Renal cortical epithelial cell (primary cell): ENCODE results near the gene SLC12A4. TPM values are rescaled to one million over a fixed set of nuclear protein-coding genes. Genes with fewer than 3 reads are reported as not detected.
"Not testable (repeated sequence)": the region's sequence is repeated elsewhere in the genome, so short reads cannot be mapped to it uniquely, and the experiment has no call there.

Source experiments
- DNase-seq: peaks from one replicate; pipeline ENCODE4 v3.0.0-alpha.2; 2011; ENCODE audit warnings: low read depth
- total RNA-seq: library from RNA; depleted of rRNA; stranded (reverse); fragments of >200 nt; gene quantifications from 2 replicates; pipeline ENCODE4 v1.2.3, GENCODE V29; 2014

The SLC12A4 gene
- total RNA-seq, 1 donor from 2014 or later = 104 TPM

DNA sequence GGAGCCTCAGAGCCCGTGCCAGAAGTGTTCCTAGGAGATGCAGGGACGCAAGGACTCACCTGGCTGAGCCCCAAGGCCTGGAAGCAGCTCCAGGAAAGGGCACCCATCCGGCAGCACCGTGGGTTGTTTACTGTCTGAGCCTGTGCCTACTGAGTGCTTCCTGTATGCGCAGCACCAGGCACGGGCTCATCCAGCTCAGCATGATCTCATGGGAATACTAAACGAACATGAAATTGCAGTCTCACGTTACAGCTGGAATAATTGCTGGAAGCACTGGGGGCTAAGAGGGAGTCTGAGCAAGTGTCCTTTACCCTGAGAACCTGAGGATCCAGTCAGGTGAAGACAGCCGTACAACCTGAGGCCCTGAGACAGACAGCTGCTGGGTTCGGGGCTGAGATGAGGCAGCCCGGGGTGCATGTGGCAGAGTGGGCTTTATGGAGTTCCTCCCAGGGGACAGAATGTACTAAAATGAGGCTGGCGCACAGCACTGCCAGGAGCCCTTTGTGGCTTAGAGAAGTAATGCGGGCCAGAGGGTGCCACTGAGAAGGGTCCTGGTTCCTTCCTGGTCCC, 42.2 kb downstream of the SLC12A4 start:
- no peak for DNase-seq

DNA sequence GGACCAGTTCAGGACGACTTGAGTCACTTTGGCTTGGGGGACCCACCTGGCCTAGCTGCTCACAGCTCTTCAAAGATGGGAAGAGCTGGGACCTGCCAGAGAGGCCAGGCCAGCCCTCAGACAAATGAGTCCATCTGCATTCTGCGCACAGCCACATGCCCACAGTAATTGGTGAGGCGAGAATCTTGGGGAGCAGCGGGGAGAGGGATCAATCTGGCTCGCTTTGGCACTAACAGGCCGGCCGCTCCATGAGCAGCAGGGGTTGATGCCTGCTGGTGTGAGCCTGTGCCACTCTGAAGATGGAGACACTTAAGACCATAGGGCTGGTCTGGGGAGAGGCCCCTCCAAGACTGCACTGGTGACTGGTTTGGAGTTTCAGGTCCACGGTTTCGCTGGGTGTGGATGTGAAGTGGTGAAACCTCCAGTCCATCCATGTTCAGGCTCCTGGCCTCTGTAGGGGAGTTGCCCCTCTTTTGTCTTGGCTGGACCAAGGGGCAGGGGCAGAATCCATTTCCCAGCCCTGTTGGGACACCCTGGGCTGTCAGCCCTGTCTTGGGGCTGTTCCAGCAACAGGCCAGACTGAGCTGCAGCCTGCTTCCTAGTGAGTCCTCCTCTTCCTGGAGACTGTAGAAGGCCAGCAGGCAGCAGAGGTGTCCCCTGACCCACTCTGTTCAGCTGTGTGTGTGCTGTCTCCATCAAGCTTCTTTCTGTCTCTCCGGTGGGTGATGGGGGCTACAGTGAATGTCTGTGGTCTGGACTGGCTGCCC, 44.1 kb downstream of the SLC12A4 start:
- no peak for DNase-seq

DNA sequence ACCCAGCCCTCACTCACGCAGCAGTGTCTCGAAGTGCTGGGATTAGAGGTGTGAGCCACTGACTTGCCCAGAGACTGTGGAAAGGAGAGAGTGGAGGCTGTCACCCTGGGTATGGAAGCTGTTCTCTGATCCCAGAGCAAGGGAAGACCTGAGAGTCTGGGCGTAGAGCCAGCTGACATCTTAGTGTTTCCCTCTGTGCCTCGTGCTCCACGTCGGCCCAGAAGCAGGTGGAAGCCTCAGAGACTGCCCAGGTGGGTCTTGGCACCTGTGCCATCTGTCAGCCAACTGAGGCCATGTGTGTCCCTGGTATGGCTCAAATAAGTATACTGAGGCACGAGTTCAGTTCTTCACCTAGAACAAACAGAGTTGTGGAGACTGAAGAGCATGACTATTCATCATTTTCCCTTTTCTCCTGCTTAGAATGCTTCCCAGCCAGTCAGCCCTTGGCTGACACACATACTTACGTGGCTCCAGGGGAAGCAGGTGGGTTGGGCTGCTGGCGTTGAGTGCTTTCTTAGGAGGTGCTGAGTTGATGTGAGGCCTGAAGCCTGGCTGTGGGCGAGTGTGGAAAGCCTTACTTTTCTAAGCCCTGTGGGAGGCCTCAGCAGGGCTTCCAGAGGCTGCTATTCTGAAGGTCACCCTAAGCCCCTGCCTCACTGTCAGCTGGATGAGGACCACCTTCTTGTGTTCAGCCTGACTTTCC, 44.9 kb downstream of the SLC12A4 start:
- no peak for DNase-seq

DNA sequence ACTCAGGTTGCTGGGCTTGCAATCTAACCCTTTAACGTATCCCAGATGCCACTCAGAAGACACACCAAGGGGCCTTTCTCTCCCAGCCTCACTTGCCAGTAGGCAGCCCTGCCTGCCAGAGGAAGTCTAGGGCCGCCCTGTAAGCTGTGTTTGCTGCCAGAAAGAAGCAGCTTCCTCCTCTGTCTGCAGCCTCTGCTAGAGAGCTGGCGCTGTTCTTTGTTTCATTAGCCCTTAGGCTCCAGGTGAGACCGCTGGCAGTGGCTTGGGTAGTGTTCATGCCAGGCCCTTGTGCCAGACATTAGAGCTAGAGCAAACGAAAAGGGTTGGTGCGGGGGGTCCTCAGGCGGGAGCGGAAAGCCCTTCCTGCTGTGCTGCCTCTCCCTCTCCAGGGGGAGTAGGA, 45.7 kb downstream of the SLC12A4 start:
- no peak for DNase-seq

DNA sequence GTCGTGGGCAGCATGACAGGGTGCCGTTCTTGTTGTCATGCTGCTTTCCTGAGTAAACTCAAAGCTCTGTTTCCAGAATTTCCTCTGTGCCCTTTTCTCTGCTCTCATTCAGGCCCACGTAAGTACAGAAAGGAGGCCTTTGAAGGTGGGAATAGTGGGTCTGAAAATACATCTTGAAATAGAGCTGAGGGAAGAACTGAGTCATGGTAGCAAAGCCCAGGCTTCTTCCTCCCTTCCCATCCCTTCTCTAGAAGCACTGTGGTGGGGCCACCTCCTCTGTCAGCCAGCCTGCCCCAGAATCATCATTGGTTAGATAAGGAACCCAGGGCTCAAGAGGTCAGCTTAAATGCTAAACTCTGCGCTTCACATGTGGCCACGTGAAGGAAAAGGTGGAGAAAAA, 46.2 kb downstream of the SLC12A4 start:
- DNase-seq = no peak

DNA sequence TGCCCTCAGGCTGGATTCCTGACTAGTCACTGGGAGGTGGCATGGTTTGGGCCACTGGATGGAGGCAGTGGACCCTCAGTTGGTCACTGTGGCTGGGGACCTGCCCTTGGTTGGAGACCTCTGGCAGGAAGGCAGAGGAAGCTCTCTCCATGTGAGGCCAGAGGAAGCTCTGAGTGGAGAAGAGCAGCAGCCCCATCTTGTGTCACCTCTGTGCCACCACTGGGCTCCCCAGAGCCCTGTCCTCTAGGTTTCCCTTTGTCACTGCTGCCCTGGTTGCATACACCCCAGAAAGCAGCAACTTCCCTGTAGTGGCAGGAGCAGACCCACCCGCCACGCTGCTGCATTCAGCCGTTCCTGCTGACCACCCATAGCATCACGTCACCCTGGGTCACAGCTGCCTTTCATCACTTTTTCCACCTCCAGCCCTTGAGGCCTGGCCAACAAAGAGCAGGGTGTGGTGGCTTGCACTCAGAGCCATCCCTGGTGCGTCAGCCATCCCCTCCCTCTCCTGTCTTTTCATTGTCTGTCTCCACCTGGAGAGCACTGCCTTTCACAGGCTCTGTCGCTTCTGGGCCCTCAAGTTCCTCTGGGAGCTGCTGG, 48.7 kb downstream of the SLC12A4 start:
- no peak for DNase-seq

DNA sequence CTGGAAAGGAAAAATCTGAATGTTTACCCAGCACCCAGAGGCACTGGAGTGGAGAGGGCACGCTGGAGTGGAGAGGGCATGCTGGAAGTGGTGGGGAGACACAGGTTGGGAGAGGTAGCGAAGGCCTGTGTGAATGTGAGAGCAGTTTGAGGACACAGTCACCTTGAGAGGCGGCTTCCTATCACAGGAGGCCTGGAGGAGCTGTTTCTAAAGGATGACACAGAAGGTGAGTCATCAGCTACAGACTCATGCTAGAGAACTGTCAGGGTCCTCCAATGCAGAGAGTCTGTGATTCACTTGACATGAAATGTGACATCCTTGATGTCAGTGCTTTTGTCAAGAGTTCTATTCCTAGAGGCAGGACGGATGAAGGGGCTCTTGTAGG, 50.6 kb downstream of the SLC12A4 start:
- DNase-seq = peak; percentile 84

DNA sequence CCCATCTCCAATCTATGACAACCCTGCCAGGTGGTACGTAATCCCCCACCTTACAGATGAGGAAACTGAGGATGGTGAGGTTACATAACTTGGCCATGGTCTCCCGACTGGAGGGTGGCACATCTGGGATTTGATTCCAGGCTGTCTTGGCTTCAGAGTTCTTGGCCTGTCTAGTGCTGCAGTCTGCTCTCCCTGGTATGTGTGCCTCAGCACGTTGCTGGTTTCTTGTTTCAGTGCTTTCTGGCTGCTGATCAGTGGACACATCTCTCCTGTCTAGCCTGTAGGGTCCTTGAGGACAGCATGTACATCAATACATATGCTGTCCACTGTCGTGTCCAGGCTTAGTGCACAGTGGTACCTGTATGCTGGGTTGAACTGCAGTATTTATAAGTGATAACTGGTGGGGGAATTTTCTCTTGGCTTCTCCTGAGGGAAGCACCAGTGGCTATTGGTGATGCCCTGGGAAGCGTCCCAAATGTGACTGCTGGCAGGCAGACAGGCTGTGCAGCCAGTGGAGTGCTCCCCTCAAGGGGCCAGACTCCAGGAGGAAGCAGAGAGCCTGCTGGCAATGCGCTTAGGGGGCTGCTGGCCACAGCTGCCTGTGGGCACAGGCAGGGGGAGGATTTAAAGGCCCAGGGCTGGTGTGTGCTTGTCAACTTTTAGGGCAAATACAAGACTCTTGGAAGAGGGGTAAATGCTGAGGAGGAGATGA, 51.1 kb downstream of the SLC12A4 start:
- no peak for DNase-seq

DNA sequence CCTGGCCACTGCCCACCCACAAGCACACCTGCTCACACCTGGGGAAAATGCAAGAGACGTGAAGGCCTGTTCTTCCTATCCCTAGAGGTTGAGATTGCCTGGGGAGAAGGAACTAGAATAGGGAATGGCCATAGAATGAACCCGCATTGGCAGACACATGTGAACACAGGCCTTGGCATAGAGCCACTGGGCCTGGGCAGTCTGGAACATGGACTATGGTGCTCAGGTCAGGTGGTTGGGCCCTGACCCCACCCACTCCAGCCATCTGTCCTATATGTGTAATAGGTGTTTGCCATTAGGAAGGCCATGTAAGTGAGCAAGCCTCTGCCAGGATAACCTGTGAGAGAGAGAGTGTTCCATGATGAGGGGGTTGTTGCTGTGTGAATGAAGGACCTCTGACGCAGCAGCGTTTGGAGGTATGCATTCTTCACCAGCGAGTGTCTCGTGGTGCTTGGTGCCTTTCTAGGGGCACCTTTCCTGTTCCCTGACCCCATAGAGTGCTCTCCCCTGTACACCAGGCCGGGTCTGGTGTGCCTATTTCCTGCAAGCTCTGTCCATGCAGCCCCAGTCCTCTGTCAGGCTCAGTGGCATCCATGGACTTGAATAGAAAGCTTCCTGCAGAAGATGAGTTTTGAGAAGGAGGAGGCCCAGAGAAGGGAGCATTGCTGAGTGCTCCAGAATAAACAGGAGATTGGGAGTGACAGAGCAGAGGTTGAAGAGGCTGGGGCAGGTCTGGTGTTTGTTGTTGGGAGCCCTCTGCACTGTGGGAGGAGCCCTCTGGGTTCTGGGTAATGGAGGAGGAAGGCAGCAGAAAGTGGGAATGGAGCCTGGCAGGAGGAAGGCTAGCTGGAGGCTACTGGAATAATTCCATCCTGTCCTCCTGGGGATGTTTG, 52.4 kb downstream of the SLC12A4 start:
- DNase-seq = no peak

DNA sequence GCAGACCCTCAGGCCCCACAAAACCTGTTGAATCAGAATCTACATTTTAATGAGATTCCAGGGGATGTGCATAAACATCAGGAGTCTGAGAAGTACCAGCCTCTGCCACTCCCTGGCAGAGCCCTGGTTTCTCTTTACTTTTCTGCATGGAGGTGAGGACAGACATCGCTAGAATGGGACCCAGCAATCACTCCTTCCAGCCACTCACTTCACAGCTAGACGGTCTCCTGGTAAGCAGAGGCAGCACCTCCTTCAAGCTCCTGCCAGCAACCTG, 53.0 kb downstream of the SLC12A4 start:
- not testable (repeated sequence) for DNase-seq

DNA sequence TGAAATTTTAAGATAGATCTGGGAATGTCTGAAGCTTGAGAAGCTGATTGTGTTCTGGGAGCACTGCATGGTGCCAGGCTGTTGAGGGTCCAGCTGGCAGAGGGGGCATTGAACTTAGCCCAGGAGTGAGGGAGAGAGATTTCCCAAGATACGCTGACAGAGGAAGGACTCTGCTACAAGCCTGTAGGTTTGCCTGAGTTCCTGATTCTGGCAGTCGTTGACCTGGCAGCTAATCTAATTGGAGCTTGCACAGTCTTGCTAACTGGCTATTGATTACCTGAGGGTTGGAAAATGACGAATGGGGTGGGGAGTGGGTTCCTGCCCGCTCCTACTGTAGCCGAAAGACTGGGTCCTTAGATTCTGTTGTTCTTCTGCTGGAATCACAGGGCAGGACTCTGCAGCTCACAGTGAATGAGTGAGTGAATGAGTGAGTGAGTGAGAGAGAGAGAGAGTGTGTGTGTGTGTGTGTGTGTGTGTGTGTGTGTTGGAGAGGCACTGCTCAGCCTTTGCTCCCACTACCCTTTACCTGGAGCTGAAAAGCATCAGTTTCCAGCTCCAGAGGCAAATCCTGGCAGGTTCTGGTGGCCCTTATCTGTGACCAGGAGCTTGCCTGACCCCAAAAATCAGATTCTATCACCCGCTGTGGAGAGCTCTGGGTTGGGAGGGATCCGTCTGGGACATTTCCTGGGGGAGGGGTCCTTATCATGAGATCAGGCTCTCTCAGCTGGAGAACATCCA, 53.5 kb downstream of the SLC12A4 start:
- DNase-seq = no peak

DNA sequence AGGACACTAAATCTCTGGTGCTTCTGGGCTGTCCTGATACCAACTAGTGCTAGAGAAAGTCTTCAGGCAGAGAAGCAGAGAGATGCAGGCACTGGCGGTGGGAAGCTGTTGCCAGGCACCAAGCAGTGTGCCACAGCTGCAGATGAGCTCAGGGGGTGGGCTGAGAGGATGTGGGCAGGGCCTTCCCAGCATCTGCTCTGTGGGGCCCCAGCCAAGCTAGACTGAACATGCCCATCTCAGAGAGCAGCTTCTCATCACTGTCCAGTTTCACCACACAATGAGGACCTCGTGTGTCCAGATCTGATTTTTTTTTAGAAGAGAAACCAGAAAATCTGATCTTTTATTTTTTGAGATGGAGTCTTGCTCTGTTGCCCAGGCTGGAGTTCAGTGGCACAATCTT, 58.3 kb downstream of the SLC12A4 start:
- no peak for DNase-seq

DNA sequence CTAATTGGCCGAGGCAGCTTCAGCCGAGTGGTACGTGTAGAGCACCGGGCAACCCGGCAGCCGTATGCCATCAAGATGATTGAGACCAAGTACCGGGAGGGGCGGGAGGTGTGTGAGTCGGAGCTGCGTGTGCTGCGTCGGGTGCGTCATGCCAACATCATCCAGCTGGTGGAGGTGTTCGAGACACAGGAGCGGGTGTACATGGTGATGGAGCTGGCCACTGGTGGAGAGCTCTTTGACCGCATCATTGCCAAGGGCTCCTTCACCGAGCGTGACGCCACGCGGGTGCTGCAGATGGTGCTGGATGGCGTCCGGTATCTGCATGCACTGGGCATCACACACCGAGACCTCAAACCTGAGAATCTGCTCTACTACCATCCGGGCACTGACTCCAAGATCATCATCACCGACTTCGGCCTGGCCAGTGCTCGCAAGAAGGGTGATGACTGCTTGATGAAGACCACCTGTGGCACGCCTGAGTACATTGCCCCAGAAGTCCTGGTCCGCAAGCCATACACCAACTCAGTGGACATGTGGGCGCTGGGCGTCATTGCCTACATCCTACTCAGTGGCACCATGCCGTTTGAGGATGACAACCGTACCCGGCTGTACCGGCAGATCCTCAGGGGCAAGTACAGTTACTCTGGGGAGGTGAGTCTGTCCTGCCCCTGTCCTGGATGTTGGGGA, 59.2 kb downstream of the SLC12A4 start:
- no peak for DNase-seq

DNA sequence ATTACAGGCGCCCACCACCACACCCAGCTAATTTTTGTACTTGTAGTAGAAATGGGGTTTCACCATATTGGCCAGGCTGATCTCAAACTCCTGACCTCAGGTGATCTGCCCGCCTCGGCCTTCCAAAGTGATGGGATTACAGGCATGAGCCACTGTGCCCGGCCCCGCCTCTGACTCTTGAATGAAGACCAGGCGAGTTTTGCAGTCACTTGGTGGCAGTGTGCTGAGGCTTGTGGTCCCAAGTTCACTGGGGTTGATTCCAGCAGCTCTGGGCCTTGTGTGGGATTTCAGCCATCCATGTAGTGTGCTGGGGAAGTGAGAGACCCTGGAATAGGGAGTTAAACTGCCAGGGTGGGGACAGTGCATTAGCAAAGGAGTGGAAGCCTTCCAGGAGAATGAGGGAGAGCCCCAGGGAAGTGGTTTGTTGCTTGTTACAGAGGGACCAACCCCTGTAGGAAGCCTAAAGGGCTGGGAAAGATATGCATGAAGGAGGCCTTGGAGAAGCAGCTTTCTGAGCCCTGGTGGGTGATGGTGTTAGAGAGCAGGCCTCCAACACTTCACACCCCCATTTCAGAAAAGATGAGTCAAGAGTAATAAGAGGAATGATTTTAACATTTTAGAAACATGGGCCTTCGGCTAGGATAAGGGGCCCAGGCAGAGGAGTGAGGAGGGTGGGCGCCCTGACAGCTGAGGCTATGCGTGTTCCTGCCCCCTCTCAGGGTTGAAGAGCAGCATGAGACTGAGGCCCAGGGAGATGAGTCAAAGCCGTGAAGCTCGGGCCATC, 60.8 kb downstream of the SLC12A4 start:
- DNase-seq = no peak

DNA sequence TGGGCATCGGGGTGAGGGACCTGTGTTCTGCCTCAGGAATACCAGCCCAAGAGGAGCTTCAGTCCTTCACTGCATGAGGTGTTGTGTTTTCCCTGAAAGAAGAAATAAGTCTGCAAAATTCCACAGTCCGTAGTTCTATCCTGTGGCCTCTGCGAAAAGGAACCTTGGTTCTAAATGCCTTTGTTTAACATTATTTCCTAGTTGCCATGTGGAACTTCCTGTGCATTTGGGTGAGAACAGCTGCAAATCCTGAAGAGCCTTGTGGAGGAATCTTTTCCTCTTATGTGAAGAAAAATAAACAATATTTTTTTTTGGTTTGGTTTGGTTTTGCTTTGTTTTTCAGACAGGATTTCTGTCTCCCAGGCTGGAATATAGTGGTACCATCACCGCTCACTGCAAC, 65.6 kb downstream of the SLC12A4 start:
- DNase-seq = no peak

DNA sequence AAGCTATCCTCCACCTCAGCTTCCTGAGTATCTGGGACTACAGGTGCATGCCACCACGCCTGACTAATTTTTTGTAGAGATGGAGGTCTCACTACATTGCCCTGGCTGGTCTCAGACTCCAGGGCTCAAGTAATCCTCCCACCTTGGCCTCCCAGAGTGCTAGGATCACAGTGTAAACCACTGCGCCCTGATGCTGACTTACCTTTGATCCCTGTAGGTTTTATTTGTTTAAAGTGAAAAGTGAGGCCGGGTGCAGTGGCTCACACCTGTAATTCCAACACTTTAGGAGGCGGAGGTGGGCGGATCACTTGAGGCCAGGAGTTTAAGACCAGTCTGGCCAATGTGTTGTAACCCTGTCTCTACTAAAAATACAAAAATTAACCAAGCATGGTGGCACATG, 66.7 kb downstream of the SLC12A4 start:
- DNase-seq = no peak

DNA sequence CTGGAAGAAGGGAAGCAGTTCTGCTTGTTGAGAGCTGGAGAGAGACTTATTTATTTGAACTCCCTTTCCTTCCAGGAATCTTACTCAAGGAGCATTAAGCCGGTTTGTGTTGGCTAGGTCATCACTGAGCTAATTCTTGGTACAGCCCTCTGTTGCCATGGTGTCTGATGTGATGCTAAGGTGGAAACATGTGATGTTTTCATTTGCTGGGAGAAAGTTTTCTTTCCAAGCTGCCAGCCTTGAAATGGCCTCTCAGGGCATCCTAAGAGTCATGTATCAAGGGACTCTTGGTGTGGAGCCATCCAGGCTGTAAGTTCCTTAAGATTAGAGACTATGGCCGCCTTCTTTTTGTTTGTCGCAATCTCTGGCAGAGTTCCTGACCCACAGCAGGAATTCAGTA, 71.2 kb downstream of the SLC12A4 start:
- peak; percentile 60 for DNase-seq

DNA sequence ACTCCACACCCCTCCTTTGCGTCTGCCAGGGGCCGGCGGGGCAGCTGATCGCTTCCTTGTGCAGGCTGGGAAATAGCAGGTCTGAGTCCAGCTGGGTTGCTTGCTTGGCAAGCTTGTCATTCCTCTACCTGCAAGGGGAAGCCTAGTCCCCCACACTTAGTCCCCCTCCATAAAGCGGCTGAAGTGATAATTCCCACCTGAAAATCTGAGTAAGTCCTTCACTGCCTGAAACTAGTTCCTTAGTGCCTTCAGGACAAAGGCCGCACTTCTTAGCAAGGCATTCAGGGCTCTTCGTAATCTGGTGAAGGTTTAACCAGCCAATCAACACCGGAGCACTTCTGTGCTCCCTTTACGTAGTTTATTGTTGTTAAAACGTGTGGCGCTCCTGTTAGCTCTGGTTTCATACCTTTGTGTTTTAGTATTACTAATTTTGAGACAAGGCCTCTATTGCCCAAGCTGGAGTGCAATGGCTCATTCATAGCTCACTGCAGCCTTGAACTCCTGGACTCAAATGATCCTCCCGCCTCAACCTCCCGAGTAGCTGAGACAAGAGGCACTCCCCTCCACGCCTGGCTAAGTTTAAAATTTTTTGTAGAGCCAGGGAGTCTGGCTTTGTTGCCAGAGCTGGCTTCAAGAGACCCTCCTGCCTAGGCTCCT, 74.6 kb downstream of the SLC12A4 start:
- DNase-seq = peak; percentile 42
